Activated gamma-delta T cell treated with Interleukin-2 at 50 U/mL for 16 hours (primary cell): Measurements from ENCODE around the gene ANOS1.
"Not testable (repeated sequence)": the region's sequence is repeated elsewhere in the genome, so short reads cannot be mapped to it uniquely, and the experiment has no call there.

Source experiments
- DNase-seq: peaks from one replicate; pipeline ENCODE4 v3.0.0-alpha.2; 2020

The ANOS1 gene, protein sequence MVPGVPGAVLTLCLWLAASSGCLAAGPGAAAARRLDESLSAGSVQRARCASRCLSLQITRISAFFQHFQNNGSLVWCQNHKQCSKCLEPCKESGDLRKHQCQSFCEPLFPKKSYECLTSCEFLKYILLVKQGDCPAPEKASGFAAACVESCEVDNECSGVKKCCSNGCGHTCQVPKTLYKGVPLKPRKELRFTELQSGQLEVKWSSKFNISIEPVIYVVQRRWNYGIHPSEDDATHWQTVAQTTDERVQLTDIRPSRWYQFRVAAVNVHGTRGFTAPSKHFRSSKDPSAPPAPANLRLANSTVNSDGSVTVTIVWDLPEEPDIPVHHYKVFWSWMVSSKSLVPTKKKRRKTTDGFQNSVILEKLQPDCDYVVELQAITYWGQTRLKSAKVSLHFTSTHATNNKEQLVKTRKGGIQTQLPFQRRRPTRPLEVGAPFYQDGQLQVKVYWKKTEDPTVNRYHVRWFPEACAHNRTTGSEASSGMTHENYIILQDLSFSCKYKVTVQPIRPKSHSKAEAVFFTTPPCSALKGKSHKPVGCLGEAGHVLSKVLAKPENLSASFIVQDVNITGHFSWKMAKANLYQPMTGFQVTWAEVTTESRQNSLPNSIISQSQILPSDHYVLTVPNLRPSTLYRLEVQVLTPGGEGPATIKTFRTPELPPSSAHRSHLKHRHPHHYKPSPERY

DNA sequence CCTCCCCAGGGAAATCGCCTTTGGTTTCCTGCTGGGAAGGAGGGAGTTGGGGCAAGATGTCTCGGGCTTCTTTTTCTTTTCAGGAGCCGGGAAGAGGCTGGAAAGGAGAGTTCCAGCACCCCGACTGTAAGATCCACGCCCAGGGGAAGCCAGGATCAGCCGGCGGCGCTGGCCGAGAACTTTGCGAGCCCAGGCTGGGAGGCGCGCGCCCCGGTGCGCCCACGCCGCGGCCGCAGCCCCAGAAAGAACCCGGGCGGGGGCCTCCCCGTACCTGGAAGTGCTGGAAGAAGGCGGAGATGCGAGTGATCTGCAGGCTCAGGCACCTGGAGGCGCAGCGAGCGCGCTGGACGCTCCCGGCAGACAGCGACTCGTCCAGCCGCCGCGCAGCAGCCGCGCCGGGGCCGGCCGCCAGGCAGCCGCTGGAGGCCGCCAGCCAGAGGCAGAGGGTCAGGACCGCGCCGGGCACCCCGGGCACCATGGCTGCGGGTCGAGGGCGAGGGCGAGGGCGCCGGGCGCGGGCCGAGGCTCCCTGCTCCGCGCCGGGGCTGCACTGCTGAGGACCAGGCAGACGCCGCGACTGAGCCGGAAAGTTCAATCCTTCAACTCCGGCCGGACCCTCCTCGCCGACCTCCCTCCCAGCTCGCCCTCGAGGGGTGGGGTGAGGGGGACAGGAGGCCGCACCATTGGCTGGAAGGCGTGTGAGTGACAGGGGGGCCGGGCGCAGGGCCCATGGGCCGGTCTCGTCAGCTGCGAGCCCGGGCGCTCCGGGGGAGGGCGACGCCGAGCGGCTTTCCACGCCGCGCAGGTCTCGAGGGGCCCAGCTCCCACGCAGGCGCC lies at the start of gene ANOS1:
Gene ANOS1, minus strand, starts transcription at position 579 of the 837 bp plus-strand sequence. Its CDS starts 101 bp downstream, at position 478.
- no peak for DNase-seq

- no peak for DNase-seq
Observed at GRCh38 chrX:8773117-8773516, 41.2 kb upstream of the ANOS1 start.

DNA sequence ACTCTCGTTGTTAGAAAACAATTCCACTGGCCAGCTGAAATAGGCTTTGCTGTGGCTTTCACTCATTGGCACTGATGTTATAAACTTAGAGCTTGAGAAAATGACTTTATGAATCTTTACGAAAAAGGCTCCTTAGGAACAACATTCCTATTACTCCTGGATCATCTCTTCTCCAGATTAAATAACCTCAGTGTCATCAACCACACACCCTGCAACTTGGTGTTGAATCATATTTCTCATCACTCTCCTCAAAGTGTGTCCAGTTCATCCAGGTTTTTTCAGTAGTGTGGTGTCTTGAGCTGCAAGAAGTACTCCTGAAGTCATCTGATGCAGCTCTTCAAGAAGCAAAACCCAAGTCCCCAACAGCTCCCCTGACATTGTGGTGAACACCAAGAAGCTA lies 28.1 kb upstream of the ANOS1 start:
- no peak for DNase-seq

DNA sequence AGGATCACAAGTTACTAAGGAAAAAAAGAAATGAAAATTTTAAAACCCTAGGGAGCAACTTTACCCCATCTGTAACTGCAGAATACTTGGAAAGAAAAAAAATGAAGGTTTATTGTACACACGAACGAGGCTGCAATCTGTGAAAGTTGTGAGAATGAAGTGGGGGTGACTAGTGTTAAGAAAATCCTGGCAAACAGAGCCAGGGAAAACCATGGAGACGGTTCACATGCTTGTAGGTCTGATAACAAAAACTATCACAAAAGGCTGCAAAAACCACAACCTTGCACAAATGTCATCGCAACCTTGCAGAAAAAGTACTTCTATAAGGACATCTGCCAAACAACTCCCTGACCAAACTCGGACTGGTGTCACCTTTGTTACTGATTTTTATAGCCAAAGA lies 26.8 kb upstream of the ANOS1 start:
- DNase-seq = not testable (repeated sequence)

GRCh38 chrX:8757609-8758389 lies 25.9 kb upstream of the ANOS1 start:
- not testable (repeated sequence) for DNase-seq

DNA sequence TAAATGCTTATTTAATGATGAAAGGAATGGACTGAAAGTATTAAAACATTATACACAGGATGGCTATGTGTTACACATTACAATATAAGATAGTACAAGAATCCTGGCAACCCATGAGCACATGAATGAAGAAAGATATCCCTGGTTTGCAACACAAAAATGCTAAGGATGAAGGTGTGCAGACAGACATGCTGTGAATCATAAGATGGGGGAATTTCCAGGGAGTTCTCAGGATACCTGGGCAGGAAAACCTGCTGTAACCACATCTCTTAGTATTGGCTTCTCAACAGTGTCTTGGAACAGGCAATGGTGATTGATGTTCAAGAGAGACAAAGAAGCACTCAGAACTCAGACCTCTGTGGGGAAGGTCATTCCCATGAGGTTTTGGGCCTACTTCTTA lies 23.9 kb upstream of the ANOS1 start:
- DNase-seq = no peak

- no peak for DNase-seq
Observed at GRCh38 chrX:8755116-8755515, 23.2 kb upstream of the ANOS1 start.

DNA sequence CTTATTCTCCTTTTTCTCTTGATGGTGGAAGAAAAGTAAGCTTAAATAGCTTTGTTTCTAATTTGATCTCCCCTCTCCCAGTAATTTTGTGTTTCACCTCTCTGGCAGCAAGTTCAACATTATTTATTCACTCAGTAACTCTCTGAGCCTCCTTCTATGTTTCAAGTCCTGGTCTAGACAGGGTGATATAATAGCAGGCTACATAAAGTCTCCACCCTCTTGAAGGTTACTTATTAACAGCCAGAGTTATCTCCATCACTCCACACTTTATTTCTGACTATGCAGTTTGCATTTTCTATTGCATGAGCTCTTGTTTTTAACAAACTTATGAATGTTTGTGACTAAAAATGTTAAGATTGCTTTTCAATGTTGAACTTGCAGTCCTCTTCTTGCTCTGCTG lies 17.8 kb upstream of the ANOS1 start:
- no peak for DNase-seq

GRCh38 chrX:8748855-8749254 lies 16.9 kb upstream of the ANOS1 start:
- DNase-seq = no peak

DNA sequence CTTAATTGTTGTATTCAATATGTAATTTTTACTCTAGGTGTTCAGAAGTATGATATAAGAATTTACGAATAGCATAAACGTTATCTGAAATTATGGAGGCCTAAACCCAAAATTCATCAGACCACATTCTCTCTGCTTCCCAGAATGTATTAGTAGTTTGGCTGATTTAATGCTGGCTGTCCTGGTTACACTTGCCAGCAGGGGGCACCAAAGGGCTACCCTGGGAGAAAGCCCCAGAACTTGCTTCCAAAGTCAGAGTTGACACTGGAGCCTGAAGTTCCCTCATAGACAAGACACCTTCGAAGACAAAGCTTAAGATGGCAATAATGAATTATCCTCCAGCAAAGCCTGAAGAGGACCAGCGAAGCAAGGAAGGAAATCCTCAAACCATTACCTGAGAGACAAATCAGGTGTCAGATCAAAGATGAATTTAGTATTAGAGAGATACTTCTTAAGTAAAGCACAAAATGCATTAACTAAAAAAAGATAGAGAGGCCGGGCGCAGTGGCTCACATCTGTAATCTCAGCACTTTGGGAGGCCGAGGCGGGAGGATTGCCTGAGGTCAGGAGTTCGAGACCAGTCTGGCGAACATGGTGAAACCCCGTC lies 11.3 kb upstream of the ANOS1 start:
- peak; percentile 63 for DNase-seq

GRCh38 chrX:8741981-8742380 lies 10.0 kb upstream of the ANOS1 start:
- no peak for DNase-seq

DNA sequence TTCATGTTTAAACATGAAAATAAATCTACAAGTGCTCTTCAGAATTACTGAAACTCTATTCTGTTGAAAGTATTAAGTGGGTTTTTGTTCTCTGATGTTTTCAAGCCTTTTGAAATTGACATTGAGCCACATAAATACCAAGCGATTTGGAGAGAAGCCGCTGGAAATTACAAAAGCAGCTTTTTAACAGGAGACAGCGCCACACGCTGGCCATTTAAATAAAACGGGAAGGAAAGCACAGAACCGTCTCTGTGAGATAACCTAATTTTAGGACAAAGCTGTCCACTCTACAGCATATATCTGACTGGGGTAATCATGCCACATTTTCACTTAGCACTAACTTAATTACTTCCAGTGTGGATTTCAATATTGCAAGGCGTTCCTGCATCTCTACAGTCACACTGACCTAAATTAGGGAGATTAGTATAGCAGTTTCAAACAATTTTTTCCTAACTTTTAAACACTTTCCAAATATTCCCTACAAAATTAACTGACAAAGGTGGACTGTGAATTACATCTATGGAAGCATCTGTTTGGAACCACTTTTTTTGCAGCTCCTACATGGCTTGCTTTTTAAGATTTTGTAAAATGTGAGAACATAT lies 6.8 kb upstream of the ANOS1 start:
- peak; percentile 8 for DNase-seq

DNA sequence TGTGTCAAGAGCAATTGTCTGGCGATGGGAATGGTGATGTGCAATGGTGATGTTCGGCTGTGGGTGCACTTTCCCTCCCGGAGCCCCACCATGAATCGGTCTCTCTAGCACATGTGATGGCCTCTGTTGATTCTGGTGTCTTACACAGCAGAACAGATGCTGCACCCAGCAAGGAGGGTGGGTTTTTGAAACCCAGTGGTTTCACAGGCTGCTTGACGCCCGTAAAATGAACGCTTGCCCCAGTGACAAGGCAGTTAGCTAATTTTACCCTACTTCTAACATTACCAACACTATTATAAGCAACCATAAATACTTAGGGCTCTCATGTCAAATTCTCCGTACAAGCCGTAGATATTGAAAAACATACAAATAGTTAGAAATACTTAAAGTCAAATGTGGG lies 5.9 kb upstream of the ANOS1 start:
- no peak for DNase-seq

- no peak for DNase-seq
Observed at GRCh38 chrX:8730812-8731558, 952 bp downstream of the ANOS1 start.

DNA sequence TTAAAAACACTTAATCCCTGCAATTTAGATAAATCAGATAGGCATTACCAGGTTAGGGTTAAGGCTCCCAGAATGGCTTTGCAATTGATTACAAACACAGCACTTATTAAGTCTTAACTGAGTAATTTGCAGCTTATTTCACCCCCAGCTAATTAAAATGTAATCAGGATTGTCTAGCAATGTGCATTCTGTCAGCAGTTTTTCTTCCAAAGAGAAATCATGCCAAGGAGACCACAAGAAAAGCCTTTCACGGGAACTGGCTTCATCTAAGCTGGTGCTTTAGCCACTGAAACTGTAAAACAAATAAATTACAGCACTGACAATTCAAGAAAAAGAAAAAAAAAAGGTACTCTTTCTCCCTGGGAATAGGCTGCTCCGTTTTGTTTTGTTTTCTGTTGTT lies 2.1 kb downstream of the ANOS1 start:
- no peak for DNase-seq

DNA sequence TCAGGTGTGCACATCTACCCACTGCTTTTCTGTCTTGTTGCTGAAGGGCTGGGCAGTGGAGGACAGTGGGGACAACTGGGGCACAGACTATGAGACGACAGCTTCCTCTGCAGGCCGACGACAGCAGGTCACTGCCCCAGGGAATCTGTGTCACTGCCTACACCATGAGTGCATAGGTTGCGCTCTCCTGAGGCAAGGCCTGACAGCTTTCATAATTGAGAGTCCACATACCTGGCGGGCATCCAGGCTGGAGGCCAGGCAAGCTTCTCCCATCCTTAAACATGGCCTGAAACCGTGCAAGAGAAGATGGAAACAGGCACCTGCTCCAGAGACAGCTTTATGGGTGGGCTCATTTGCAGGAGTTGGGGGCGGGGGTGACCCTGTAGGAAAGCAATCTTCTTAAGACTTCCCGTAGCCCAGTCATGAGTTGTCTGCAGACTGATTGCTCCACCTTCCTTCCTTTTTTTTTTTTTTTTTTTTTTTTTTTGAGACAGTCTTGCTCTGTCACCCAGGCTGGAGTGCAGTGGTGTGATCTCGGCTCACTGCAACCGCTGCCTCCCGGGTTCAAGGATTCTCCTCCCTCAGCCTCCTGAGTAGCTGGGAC lies 2.9 kb downstream of the ANOS1 start:
- no peak for DNase-seq

DNA sequence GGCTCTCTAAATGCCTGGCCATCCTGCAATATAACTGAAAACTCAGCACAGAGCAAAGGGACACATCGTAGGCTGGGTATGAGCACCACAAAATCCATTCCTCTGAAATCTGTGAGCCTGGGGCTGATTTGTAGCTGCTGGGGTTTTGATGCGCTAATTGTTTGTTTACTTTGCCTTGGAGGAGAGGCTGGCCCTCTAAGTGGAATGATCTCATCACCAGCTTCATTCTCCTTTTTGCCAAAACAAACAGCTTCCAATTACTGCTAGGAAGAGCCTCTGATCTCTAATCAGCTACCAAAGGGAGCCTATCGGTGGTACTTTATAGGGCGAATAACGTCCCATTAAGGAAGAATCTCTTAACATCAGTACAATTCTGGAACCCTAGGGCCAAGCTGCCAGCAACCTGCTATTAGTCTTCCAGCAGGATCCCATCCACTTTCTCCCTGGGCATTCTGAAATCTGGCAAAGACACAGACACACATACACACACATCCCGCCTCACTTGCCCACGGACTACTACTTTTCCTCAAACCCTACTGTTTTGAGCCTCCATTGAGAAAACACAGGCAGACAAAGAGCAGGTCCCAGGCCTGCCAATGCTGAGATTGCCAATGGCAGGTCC lies 5.8 kb downstream of the ANOS1 start:
- no peak for DNase-seq

DNA sequence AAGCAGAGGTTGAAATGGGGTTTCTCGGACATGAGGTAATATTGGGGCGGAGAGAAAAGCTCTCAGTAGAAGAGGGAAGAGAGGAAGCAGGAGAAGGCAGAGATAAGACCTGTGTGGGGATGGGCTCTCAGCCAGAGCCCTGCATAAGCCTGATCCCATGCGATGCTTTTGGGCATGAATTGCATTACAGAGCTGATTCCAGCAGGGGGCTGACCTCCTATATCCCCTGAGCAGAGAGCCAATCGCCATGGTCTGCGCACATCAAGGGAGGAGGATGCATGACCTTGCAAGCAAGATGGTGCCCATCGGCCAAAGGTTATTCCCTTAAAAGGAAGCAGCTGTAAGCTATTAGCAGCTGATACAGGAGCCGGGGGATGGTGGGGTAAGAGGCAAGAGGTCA lies 7.6 kb downstream of the ANOS1 start:
- DNase-seq = no peak

DNA sequence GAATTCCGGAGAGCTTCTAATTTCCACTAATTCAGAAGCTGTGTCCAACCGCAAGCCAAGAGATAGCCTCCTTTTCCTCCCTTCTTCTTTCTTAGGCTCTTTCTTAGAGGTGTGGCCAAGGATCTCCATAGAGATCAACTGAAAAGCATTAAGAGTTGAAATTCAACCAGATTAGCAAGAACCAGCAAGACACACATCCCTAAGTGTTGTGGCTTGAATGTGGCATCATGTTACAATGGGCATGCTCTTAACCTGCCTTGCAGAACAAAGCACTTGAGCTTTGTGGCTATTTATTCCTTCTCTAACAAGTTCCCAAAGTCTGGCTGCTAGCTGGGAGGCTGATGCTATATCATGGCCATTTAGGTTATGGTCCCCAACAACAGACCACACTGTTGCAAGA lies 10.4 kb downstream of the ANOS1 start:
- DNase-seq = no peak

DNA sequence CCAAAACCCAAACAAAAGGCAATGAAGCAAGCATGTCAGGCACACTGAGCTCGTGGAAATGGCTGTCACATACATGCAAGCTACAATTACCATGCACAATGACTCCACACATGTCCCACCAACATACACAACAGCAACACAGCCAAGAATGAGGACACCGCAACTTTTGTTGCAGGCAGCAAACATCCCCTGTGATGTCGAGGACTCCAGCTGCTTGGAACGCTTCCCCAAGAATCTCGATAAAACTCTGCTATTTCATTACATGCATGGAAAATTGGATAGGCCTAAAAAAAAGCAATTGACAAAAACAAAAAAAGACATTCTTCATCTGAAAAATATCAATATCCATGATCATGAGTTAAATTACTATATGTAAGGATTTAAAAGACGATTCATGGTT lies 11.8 kb downstream of the ANOS1 start:
- DNase-seq = no peak
